Measurements from ENCODE around the gene IRS1. TPM values are rescaled to one million over a fixed set of nuclear protein-coding genes. Genes with fewer than 3 reads are reported as not detected.

The IRS1 gene
- total and polyA plus RNA-seq, 12 donors: 2.2 to 20.2 (median 14.5) TPM

- ATAC-seq (peak in 2 of 8 donors; percentile 10 to 29), DNase-seq (no peak)
- H3K27ac ChIP-seq: peak overlapping the region in 5 of 10 donors; percentile 17 to 55 (median 26)
- TF ChIP-seq, protein P1, sequence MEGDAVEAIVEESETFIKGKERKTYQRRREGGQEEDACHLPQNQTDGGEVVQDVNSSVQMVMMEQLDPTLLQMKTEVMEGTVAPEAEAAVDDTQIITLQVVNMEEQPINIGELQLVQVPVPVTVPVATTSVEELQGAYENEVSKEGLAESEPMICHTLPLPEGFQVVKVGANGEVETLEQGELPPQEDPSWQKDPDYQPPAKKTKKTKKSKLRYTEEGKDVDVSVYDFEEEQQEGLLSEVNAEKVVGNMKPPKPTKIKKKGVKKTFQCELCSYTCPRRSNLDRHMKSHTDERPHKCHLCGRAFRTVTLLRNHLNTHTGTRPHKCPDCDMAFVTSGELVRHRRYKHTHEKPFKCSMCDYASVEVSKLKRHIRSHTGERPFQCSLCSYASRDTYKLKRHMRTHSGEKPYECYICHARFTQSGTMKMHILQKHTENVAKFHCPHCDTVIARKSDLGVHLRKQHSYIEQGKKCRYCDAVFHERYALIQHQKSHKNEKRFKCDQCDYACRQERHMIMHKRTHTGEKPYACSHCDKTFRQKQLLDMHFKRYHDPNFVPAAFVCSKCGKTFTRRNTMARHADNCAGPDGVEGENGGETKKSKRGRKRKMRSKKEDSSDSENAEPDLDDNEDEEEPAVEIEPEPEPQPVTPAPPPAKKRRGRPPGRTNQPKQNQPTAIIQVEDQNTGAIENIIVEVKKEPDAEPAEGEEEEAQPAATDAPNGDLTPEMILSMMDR (IDR thresholded peaks at IDR 0.05): no peak
- H3K27me3 ChIP-seq: no peaks in the 10 kb centered on the region
- WGBS, 2 donors: 69 to 75% methylated on average over 4 of the region's 4 CpGs
- H3K4me3 ChIP-seq: no peak overlapping the region
- peaks cover 0 to 12% (median 0%) of the 10 kb centered on the region in 9 donors for H3K36me3 ChIP-seq
- H3K9me3 ChIP-seq: no peaks in the 10 kb centered on the region
- peaks cover 4 to 42% (median 30%) of the 10 kb centered on the region in 9 donors for H3K4me1 ChIP-seq
- intact Hi-C loops (cut with DNase I): loop anchor here in 4 of 10 donors (5.0 to 10.0 kb wide), 4 partner anchors 42 to 61 kb away; partner anchors contain the start of gene IRS1 (in 1 of the 4)
These were observed 65.6 kb downstream of the IRS1 start for GRCh38 chr2:226733927-226734564.

DNA sequence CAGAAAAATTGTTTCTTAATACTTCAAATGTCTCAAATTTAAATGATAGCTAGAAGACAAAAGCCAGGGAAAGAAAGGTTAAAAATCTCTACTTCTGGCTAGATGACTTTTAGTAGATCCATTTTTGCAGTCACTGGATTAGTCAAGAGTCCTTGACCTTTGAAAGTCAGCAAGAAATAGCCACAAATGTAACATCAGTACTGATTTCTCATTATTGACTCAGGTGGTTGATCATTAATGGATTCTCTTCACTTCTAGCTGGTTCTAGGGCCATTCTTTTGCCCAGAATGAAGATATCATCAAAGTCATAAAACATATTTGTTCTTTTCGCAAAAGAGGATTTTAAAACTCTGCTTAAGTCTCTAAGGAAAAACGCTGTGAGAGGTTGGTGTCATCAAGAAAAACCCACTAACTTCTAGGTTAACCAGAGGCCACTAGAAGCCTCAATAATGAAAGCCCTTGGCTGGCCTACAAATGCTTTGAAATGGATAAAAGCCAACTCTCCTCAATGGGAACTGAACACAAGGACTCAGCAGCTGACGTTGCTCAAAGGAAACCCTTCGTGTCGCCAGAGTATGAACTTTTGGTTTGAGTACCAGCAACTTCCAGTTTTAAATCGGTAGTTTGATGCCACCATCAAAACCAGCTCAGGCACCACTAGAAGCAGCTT, 66.3 kb downstream of the IRS1 start:
- intact Hi-C loops (cut with DNase I): loop anchor here in 4 of 10 donors (5.0 to 10.0 kb wide), 4 partner anchors 41 to 61 kb away; partner anchors contain the start of gene IRS1 (in 1 of the 4)
- H3K27me3 ChIP-seq: no peaks in the 10 kb centered on the region
- H3K4me1 ChIP-seq: peaks cover 4 to 35% (median 23%) of the 10 kb centered on the region in 9 donors
- H3K4me3 ChIP-seq: no peak overlapping the region
- ATAC-seq: peak in 6 of 8 donors; percentile 32 to 71 (median 59)
- TF ChIP-seq, protein P1 (IDR thresholded peaks at IDR 0.05): no peak
- H3K27ac ChIP-seq: peak overlapping the region in 6 of 10 donors; percentile 6 to 55 (median 22)
- 41 to 55% methylated on average over 6 of the region's 6 CpGs for WGBS, 2 donors
- H3K36me3 ChIP-seq: peaks cover 0 to 12% (median 0%) of the 10 kb centered on the region in 9 donors
- H3K9me3 ChIP-seq: no peaks in the 10 kb centered on the region
- no peak for DNase-seq

DNA sequence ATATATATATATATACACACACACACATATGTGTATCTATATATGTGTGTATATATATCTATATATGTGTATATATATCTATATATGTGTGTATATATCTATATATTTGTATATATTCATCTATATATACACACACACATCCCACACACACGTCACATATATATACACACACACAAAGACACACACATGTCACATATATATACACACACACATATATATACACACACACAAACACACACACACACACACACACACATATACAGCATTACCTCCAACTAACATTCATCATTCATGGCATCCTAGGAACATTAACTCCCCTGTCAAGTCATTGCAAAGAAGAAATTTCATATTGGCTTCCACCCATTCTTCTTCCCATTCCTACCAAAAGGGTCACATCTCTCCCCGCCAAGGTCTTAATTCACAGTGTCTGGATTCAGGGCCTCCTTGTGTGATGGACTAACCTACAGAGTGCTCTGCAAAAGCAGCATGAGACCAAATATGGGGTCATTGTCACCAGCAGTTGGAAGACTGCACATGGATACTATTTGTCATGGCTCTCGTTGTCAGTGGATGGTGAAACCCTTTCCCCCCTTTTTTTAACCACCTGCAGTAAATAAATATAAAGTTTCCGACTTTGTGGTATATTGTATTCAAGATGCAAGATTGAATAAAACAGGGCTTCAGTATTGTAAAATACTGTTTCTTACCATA, 67.0 kb downstream of the IRS1 start:
- no peak overlapping the region for H3K4me3 ChIP-seq

More for the DNA sequence above, 67.0 kb downstream of the IRS1 start:
- H3K27ac ChIP-seq: peak overlapping the region in 4 of 10 donors; percentile 6 to 55 (median 35)
- H3K9me3 ChIP-seq: no peaks in the 10 kb centered on the region
- DNase-seq (no peak), ATAC-seq (no peak)
- 96 to 99% methylated on average over 4 of the region's 4 CpGs for WGBS, 2 donors
- peaks cover 4 to 28% (median 20%) of the 10 kb centered on the region in 9 donors for H3K4me1 ChIP-seq
- H3K36me3 ChIP-seq: peaks cover 0 to 12% (median 0%) of the 10 kb centered on the region in 9 donors
- no peaks in the 10 kb centered on the region for H3K27me3 ChIP-seq
- TF ChIP-seq, protein P1 (IDR thresholded peaks at IDR 0.05): no peak
- intact Hi-C loops (cut with DNase I): loop anchor here in 4 of 10 donors (5.0 to 10.0 kb wide), 4 partner anchors 40 to 62 kb away; partner anchors contain the start of gene IRS1 (in 1 of the 4)
